ENCODE results near the gene MLEC.
A peak's percentile ranks its signal among the peaks of the same experiment; 100 is the strongest.
"Not testable (repeated sequence)": the region's sequence is repeated elsewhere in the genome, so short reads cannot be mapped to it uniquely, and the experiment has no call there.

Gene MLEC

DNA sequence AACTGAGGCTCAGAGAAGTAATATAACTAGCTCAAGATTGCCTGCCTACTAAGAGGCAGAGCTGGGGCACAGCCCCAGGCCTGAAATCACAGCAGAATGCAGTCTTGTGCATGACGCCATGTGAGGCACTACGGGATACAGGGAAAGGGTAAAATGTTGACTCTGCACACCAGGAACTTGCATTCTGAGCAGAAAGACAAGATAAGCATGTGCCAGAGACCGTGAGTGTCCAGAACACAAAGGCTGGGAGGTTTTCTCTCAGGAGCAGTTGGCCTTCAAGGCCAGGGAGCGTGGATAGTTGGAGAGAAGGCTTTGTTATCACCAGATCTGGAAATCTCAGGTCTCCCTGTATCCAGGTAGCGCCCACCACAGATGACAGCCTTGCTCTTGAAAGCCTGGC, 23.2 kb upstream of the MLEC start:
- DNase-seq, result no peak

DNA sequence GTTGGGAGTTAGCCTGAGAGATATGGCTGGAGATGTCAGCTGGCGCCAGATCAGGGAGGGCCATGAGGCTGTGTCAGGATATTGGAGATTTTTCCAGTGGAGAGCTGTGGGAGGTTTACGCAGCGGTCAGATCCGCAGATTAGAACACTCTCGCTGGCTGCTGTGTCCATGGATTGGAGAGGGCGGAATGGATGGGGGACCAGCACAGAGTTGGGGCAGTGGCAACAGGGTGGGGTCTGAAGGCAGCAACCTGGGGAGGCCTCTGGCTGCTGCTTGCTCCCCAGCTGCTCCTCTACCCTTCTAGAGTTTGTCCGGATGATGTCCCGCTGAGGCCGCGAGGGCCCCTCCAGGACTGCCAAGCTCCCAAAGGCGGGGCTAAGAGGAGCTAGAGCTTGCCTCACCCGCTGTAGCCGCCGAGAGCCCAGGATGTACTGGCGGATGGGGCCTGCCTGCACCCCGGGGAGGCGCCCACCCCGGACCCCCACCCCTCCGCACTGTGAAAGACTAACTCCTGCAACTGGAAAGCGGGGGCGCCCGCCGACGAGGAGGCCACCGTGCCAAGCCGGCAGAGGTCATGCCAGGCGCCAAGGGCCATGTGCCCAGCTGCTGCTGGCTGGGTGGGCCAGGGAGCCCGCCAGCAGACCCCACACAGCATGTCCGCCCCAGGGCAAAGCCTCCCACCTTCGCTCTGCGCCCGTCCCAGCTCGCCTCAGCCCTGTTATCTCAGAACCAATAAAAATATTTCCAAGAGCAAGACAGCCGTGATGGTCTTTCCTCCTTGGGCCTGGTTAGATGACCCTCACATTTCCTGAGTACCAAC, 20.2 kb upstream of the MLEC start:
- no peak for DNase-seq

DNA sequence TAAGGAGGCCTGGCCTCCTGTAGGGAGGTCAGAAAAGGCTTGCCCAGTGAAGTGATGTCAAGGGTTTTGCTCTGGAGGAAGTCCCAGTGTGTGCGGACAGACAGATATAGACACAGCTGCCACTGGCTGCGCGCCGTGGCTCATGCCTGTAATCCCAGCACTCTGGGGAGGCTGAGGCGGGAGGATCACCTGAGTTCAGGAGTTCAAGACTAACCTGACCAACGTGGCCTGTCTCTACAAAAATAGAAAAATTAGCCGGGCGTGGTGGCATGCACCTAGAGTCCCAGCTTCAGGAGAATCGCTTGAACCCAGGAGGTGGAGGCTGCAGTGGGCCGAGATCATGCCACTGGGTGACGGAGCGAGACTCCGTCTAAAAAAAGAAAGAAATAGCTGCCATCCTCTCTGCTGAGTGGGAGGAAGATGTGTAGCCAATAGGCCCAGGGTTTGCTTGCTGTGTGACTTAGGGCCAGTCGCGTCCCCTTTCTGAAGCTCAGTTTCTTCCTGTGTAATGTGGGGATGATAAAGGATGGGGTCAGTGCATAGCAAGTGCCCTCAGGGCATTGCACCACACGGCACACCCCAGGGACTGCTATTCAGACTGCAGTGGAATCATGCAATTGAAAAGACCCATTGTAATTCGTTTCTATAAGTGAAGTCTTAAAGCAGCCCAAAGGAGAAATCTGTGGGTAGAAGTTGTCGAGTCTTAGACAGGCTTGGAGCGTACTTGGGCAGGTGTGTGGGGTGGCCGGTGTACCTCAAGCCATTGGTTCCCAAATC, 18.7 kb upstream of the MLEC start:
- no peak for DNase-seq

DNA sequence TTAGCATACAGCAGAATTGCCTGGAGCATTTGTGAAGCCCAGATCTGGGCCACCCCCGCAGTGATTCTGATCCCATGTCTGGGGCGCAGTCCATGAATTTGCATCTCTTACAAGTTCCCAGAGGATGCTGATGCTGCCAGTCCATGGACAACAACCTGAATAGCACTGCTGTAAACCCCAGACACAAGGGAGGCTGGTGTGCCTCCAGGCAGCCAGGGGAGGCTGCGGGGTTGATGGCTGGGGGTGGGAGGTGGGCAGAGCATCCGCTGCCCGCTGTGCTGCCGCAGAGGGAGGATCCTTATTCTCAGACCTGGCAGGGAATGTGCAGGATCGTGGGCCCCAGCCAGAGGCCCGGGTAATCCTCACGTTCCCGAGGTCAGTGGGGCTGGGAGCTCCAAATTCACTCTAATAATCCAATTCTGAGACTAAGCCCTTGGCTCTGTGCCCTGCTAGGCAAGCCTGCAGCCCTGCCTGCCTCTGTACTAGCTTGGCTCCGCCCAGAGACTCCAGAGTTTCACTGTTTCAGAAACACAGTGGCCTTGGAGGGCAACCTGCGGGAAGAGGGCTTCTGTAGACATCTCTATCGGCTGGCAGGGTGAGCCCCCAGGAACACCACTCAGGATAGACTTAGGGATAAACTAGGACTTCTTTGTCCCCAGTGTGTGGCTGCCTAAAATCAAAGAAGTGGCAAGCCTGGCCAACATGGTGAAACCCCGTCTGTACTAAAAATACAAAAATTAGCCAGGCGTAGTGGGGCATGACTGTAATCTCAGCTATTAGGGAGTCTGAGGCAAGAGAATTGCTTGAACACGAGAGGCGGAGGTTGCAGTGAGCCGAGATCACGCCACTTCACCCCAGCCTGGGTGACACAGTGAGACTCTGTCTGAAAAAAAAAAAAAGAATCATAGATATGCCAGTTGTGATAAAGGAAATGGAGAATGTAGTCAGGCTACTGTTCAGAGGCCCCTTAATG, 17.8 kb upstream of the MLEC start:
- no peak for DNase-seq

DNA sequence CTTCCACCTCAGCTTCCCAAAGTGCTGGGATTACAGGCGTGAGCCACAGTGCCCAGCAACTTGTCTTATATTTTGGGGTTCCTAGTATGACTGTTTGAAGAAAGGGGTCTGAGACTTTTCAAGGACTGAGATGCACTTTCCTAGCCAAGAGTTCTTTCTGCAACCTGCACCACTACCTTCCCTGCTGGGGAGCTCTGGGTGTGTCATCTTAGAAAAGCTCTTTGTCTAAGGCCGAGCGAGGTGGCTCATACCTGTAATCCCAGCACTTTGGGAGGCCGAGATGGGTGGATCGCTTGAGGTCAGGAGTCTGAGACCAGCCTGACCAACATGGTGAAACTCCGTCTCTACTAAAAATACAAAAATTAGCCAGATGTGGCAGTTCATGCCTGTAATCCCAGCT, 16.7 kb upstream of the MLEC start:
- not testable (repeated sequence) for DNase-seq

DNA sequence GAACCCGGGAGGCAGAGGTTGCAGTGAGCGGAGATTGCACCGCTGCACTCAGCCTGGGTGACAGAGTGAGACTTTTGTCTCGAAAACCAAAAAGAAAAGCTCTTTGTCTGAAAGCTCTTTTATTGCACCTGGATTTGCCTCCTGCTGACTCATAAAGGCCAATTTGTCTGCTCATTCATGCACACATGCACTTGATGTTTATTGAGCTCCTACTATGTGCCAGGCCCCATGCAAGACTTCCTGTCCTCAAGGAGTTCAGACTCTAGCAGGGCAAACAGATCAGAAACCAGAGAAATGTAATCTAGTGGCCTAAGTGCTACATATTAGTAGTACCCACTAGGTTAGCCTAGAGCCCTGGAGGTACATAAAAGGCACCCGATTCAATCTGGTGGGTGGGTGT, 16.3 kb upstream of the MLEC start:
- no peak for DNase-seq

DNA sequence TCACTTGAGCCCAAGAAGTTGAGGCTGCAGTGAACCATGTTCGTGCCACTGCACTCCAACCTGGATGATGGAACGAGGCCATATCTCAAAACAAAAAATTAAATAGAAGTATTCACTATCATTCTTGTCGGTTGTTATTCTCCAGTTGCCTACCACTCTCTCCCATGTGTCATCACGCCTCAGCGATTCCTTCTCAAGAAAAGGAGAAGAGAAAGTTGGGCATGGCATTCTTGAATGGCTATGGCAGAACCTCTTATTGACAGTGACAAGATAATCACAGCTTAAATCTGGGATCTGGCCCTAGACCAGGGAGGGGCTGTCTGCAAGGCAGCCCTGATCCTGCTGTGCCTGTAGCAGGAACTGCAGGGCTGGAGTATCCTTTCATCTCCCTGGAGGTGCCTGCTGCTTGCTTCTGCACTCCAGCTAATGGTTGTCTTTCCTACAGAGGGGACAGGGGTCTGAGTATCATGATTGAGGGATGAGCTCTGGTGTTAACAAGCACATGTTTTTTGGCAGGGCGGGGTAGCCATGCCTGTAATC, 12.8 kb upstream of the MLEC start:
- DNase-seq, result no peak

DNA sequence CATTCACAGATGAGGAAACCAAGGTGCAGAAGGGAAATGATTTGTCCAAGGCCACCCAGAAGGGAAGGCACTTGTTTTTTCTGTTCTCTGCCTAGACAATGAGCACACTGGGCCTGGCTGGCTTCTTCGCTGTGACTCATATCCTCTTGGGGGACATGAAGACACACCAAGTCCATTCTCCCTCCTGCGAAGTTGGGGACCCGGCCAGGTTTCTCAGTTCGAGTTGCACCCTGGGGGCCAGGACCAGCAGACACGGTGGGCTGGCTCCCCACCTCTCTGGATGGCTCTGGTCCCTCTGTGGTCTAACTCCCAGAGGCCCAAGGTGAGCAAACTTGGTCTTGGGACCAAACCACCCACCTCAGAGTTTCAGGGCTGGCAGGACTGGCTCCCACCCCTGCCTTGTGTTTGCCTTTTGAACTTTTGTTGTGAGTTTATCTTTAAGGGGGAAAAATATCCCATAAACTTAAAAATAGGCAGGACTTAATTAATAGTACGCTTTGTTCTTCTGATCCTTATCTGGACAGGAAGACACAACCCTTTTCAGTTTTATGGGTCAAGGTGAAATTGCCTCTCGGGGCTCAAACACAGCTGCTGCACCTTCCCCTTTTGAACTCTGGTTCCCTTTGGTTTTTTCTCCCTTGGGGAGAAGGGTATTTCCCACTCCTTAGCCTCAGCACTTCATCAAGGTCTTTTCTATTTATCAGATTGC, 9.0 kb upstream of the MLEC start:
- no peak for DNase-seq

DNA sequence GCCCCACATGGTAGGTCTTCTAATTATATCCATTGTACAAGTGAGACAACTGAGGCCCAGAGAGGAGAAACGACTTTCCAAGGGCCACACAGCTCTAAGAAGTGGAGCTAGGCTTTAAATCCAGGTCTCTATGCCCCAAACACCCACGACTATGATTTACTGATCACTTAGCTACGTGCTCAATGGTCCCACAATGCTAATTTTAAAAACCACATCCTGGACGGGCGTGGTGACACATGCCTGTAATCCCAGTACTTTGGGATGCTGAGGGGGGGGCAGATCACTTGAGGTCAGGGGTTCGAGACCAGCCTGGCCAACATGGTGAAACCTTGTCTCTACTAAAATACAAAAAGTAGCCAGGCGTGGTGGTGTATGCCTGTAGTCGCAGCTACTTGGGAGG, 8.4 kb upstream of the MLEC start:
- DNase-seq, result no peak

DNA sequence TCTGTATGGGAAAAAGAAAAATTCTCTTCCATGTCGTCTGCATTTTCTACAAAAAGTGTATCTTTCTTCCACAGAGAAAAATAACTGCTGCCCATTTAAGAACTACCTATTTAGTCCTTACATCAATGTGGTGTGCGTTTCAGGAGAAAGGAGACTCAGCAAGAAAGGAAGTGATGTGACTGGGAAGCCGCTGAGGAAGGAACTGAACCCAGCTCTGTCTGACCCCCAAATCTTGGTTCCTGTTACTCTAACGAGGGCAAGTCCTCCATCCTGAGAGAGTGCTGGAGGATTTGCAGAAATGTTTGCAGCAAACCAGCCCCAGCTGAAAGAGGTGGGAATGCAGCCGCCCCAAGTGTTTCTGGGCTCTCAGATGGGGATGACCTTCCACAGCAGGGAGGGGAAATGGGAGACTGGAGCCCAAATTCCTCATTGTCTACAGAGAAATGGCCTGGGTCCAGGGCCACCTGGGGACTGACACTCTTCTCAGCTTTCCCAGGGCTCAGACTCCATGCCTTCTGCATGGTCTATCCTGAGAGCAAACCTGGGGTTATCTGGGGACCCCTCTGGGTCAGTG, 6.7 kb upstream of the MLEC start:
- DNase-seq, result no peak

DNA sequence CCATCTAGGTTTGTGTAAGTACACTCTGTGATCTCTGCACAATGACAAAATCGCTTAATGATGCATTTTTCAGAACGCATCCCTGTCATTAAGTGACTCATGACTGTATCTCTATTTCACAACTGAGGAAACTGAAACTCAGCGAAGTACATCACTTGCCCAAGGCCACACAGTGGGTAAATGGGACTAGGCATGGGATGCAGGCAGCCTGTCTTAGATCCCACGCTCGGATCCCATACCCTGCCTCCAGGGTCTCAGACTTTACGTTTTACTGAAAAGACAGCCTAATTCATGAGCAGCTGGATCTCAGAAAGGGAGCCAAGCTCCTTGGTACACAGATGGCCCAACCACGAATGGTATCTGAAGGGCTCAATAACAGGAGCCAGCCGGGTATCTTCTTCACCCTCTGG, 2.4 kb upstream of the MLEC start:
- DNase-seq, result no peak

DNA sequence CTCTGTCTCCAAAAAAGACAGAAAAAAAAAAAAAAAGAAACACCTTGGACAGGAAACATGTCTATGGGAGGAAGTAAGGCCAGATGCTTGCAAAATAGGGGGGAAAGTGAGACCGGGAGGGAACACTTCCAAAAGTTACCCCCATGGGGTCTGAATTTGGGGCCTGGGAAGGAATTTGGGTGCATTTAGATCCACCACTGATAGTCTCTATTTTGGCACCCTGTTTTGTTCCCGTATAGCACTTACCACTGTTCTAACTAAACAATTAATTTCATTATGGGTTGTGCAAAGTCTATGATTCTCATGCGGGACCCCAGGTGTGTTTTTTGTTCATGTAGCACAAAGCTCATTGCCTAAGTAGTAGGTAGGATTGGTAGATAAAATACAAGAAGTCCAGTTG, 1.4 kb upstream of the MLEC start:
- DNase-seq, result no peak

DNA sequence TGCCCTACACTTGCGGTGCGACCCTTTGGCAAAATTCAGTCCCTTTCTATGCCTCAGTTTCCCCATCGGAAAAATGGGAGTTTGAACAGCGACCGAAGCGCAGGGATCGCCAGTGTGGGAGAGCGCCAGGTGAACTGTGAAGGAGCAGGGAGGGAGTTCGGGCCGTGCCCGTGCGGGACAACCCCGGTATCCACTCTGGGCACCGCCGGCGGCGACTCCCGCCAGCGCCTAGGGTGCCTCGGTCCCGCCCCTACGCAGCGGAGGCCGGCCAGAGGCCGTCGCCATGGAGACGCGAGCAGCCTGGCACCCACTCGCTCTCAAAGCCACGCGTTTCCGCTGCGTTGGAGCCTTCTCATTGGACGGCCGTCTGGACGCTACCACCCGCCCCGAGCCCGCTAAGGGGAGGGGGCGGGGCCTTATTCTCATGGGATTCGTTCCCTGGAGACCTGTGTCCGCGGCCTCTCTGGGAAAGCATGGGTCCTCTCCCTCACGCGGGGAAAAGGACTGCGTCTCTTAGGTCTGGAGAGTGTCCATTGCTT, 729 bp upstream of the MLEC start:
- DNase-seq, result peak; percentile 100

DNA sequence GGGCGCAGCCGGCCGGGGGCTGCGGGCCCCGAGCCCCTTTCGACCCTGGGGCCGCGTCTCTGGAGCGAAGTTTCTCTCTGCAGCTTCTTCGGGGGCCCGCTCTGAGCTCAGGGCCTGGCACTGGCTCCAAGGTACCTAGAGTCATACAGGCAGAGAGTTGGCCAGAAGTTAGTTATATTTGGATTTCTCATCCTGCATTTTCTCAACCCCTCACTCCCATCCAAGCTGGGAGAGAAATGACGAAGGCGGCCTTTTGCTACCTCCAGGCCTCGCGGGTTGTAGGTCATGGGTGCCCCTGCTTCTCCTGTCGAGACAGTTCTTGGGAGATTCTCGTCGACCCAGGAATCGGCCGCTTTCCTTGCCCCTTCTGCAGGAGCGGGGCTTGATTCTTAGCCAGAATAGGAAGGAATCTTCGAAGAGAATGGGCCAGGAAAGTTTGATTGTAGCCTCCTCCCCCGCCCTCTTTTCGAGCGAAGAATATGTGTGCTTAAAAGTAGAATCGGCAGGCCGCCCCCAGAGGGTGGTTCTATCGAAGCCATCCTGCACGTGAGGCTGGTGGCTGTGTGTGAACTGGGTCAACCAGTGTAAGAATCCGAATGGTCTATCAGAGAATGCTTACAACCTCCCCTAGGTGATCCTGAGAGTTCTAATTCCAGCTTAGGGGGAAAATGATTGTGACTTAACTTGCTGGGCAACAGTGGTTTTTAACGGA, 785 bp downstream of the MLEC start:
- no peak for DNase-seq

DNA sequence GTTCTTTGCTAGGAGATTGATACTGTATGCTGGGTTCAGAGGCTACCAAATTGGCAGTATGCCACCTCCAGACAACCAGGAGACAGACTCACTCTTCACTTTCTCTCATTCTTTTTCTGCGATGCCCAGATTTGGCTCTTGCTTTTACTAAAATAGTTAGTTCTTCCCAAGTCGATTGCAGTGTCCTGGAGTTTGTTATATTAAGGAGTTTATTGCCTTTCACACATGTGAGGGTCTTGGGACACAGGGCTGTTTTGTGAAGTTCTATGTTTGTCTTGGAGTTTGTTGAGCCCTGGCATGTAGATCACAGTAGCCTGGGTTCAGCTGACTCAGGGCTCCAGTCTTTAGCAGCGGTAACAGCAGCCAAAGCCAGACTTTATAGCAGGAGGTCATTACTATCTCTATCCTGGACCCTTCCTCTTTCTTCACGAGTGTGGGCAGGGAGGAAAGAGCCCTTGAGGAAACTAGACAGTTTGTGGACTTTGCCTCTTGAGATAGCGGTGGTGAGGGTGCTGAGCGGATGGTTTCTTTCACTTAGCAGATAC, 1.6 kb downstream of the MLEC start:
- DNase-seq, result no peak

DNA sequence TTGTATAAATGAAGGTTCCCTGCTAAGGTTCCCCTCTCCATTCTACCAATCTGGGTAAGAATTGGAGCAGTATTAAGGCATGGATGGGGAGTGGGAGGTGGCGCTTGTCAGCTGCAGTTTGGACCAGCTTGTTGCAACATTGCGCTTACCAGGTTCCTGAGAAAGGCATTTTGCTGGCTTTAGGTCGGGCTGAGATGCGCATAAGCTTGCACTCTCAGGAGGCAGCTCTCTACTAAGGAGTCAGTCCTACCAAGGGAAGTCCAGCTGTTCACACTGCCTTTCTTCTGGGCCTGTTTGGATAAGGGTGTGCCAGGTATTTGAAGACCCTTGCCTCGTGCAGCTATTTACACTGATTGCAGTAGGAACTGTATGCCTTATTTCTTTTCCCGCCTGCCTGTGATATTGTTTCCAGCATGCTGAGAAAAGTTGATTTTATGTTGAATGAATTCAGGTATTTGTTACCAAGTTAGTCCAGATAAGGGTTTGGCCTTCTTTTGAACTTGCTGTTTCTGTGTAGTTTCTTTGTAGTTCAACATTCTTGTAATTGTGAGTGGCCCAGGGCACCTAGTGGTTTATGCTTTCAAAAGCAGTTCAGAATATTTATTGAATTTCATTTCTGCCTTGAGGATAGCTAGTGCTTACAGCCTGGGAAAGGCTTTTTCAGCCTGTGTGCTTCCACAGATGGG, 2.6 kb downstream of the MLEC start:
- no peak for DNase-seq

DNA sequence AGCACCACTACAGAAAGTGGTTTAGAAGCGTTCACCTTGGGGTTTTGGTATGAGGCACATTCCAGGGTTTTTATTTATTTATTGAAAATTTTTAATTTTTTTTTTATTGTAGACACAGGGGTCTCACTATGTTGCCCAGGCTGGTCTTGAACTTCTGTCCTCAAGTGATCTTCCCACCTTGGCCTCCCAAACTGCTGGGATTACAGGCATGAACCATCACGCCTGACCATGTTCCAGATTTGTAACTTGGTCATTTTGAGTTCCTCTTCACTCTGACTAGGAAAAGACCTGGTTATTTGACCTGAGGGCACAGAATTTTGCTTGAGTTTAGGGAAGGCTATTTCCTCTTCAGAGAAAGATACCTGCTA, 3.1 kb downstream of the MLEC start:
- no peak for DNase-seq

DNA sequence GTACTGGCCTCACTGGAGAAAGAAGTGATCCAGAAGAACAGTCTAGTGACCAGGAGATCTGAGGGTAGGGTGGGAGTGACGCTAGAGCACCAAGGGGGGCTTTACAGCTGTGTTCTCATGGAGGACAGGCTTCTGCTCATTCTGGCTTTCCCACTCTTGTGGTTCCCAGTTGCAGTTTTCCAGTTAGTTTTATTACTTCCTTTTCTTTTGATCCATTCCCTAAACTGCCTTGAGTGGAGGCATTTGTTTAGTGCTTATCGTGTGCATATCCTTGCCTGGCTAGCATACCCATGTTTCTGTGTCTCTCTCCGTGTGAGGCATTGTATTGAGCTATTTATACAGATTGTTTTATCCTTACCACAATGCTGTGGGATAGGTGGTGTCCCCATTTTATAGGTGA, 4.0 kb downstream of the MLEC start:
- no peak for DNase-seq

DNA sequence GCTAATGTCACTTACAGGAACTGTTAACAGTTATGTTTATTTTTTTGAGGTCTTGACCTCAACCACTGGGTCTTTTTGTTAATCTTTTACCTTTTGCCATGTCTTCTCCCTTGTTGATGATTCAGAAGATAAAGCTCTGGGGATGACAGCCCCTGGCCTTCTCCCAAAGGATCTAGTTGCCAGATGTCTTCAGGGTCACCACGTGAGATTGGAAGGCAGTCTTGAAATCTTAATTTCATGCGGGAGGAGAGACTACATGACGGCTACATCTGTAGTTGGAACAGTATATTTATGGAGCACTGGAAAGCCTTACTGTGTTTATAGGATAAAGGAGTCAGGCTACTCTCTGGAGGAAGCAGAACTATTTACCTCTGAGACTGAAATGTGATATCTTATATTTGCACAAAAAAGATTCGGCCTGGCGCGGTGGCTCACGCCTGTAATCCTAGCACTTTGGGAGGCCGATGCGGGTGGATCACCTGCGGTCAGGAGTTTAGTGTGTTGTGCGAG, 5.6 kb downstream of the MLEC start:
- no peak for DNase-seq

DNA sequence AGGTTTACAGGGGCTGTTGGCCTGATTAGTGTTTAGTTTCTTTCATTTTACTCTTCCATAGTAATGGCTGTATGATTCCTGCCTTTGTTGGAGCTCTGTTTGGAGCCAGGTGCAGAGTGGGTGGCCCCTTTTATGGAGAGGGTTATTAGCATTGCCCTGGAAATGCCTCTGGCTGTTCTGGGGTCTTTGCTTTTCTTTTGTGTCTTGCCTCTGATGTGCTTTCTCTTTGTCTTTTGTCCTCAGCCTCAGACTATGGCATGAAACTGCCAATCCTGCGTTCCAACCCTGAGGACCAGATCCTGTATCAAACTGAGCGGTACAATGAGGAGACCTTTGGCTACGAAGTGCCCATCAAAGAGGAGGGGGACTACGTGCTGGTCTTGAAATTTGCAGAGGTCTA, 6.9 kb downstream of the MLEC start:
- DNase-seq, result no peak

Measured in KG1 (cell line).